Measurements from ENCODE around the gene APOL3.
A peak's percentile ranks its signal among the peaks of the same experiment; 100 is the strongest.
"Not testable (repeated sequence)": the region's sequence is repeated elsewhere in the genome, so short reads cannot be mapped to it uniquely, and the experiment has no call there.

Gene APOL3

GRCh38 chr22:36148411-36148810, 12.1 kb downstream of the APOL3 start:
- no peaks in the 10 kb centered on the region for H3K9me3 ChIP-seq (ENCODE audit: control insufficient read depth in 2 of 2, low read length in 2 of 2)
- no peak overlapping the region for H3K9ac ChIP-seq (ENCODE audit: low read length in 2 of 2)
- H3K36me3 ChIP-seq (ENCODE audit: control insufficient read depth in 2 of 2, insufficient read depth in 2 of 2, low read length in 2 of 2): peaks cover 3 to 8% of the 10 kb centered on the region in 2 donors
- H3K27me3 ChIP-seq (ENCODE audit: control insufficient read depth in 1 of 2, insufficient read depth in 2 of 2, low read length in 2 of 2): no peaks in the 10 kb centered on the region
- H3K27ac ChIP-seq (ENCODE audit: low read length): no peak overlapping the region
- H3K4me3 ChIP-seq (ENCODE audit: low read length in 2 of 2): no peak overlapping the region
- peaks cover 30% of the 10 kb centered on the region for H3K4me1 ChIP-seq (ENCODE audit: control insufficient read depth, insufficient read depth, low read length)

- Histone ChIP-seq H3K4me3 (ENCODE audit: low read length in 2 of 2) (no peak overlapping the region), H3K27me3 (ENCODE audit: control insufficient read depth in 1 of 2, insufficient read depth in 2 of 2, low read length in 2 of 2) (no peaks in the 10 kb centered on the region), H3K9me3 (ENCODE audit: control insufficient read depth in 2 of 2, low read length in 2 of 2) (no peaks in the 10 kb centered on the region), H3K4me1 (ENCODE audit: control insufficient read depth, insufficient read depth, low read length) (peaks cover 30% of the 10 kb centered on the region), H3K27ac (ENCODE audit: low read length) (peak overlapping the region; percentile 11), H3K9ac (ENCODE audit: low read length in 2 of 2) (no peak overlapping the region), H3K36me3 (ENCODE audit: control insufficient read depth in 2 of 2, insufficient read depth in 2 of 2, low read length in 2 of 2) (peaks cover 3 to 8% of the 10 kb centered on the region in 2 donors)
These were observed 13.3 kb downstream of the APOL3 start for GRCh38 chr22:36147196-36147791.

GRCh38 chr22:36145881-36146280, 14.7 kb downstream of the APOL3 start:
- no peak overlapping the region for H3K4me3 ChIP-seq (ENCODE audit: low read length in 2 of 2)
- peaks cover 29% of the 10 kb centered on the region for H3K4me1 ChIP-seq (ENCODE audit: control insufficient read depth, insufficient read depth, low read length)
- H3K27me3 ChIP-seq (ENCODE audit: control insufficient read depth in 1 of 2, insufficient read depth in 2 of 2, low read length in 2 of 2): no peaks in the 10 kb centered on the region
- no peaks in the 10 kb centered on the region for H3K9me3 ChIP-seq (ENCODE audit: control insufficient read depth in 2 of 2, low read length in 2 of 2)
- no peak overlapping the region for H3K9ac ChIP-seq (ENCODE audit: low read length in 2 of 2)
- peaks cover 3 to 12% of the 10 kb centered on the region in 2 donors for H3K36me3 ChIP-seq (ENCODE audit: control insufficient read depth in 2 of 2, insufficient read depth in 2 of 2, low read length in 2 of 2)
- H3K27ac ChIP-seq (ENCODE audit: low read length): no peak overlapping the region

DNA sequence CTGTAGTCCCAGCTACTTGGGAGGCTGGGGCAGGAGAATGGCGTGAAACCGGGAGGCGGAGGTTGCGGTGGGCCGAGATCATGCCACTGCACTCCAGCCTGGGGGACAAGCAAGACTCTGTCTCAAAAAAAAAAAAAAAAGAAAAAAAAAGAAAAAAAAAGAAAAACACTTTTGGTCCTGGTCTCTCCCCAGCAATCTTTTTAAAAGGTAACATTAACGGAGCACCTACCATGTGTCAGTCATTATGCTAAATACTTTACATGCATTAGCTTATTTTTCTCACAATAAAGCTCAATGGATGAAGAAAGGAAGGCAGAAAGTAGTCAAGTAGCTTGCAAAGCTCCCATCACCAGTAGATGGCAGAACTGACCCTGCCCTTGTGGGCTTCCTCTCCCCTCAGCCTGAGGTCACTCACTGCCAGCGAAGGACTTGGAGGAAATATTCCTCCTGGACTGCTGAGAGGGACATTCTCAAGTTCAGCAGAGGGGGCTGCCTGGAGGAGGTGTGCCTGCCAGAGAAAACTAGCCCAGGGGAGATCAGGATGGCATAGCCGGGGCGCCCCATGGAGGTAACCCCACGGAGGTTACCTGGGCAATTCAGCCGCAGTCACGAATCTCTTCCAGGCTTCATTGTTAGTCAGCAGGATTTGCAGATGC, 15.5 kb downstream of the APOL3 start:
- peaks cover 3 to 14% of the 10 kb centered on the region in 2 donors for H3K36me3 ChIP-seq (ENCODE audit: control insufficient read depth in 2 of 2, insufficient read depth in 2 of 2, low read length in 2 of 2)
- peaks cover 24% of the 10 kb centered on the region for H3K4me1 ChIP-seq (ENCODE audit: control insufficient read depth, insufficient read depth, low read length)
- no peak overlapping the region for H3K27ac ChIP-seq (ENCODE audit: low read length)
- H3K4me3 ChIP-seq (ENCODE audit: low read length in 2 of 2): no peak overlapping the region
- H3K27me3 ChIP-seq (ENCODE audit: control insufficient read depth in 1 of 2, insufficient read depth in 2 of 2, low read length in 2 of 2): no peaks in the 10 kb centered on the region
- H3K9ac ChIP-seq (ENCODE audit: low read length in 2 of 2): no peak overlapping the region
- no peaks in the 10 kb centered on the region for H3K9me3 ChIP-seq (ENCODE audit: control insufficient read depth in 2 of 2, low read length in 2 of 2)

DNA sequence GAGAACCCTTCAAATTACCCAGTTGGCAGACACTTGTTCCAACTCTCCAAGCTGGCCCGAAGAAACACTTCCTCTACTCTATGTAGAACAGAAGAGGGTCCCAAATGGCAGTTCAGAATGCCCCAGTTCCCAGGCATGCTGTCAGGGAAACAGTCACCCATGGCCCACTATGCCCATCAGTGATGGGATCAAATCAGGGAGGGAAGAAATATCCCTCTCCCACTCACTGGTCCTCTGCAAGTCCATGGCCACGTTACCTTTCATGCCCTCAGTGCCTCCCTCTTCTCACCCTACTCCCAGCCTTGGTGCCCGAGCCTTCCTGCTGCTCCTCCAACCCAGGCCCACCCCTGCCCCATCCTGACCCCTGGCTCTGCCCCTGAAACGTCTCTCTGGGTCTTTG, 16.6 kb downstream of the APOL3 start:
- H3K9me3 ChIP-seq (ENCODE audit: control insufficient read depth in 2 of 2, low read length in 2 of 2): no peaks in the 10 kb centered on the region
- peaks cover 24% of the 10 kb centered on the region for H3K4me1 ChIP-seq (ENCODE audit: control insufficient read depth, insufficient read depth, low read length)
- no peaks in the 10 kb centered on the region for H3K27me3 ChIP-seq (ENCODE audit: control insufficient read depth in 1 of 2, insufficient read depth in 2 of 2, low read length in 2 of 2)
- H3K4me3 ChIP-seq (ENCODE audit: low read length in 2 of 2): no peak overlapping the region
- no peak overlapping the region for H3K27ac ChIP-seq (ENCODE audit: low read length)
- H3K36me3 ChIP-seq (ENCODE audit: control insufficient read depth in 2 of 2, insufficient read depth in 2 of 2, low read length in 2 of 2): peaks cover 3 to 13% of the 10 kb centered on the region in 2 donors
- no peak overlapping the region for H3K9ac ChIP-seq (ENCODE audit: low read length in 2 of 2)

DNA sequence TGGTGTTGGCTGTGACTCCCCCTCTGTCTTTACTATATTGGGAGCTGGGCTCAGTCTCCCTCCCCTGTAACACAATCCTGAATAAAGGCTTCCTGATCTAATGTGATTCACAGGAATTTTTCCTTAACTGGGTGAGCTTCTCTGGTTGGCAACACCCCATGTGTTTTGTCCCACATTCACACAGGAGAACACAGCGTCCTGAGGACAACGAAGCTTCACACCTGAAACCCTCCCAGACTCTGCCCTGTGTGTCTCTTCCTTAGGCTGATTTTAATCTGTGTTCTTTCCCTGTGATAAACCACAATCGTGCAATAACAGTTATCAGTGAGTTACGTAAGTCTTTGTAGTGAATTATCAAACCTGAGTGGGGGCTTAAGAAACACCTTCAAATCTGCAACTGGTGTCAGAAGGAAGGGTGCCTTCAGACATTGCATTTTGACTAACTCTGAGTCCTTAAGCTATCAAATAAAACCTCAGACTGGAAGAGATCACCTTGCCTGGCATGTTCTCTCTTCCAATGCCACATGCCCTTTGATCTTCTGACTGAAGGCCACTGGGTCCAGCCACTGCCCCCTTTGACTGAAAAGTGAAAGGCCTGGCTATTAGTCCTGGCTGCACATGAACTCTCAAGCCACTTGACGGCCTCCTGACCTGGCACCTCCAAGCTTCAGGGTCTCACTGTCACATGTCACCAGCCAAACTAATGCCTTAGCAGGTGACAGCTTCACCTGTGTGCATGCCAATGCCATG, 17.3 kb downstream of the APOL3 start:
- Histone ChIP-seq H3K27me3 (ENCODE audit: control insufficient read depth in 1 of 2, insufficient read depth in 2 of 2, low read length in 2 of 2) (no peaks in the 10 kb centered on the region), H3K9ac (ENCODE audit: low read length in 2 of 2) (no peak overlapping the region), H3K4me1 (ENCODE audit: control insufficient read depth, insufficient read depth, low read length) (peaks cover 24% of the 10 kb centered on the region), H3K4me3 (ENCODE audit: low read length in 2 of 2) (no peak overlapping the region), H3K27ac (ENCODE audit: low read length) (no peak overlapping the region), H3K36me3 (ENCODE audit: control insufficient read depth in 2 of 2, insufficient read depth in 2 of 2, low read length in 2 of 2) (peaks cover 0 to 8% of the 10 kb centered on the region in 2 donors), H3K9me3 (ENCODE audit: control insufficient read depth in 2 of 2, low read length in 2 of 2) (no peaks in the 10 kb centered on the region)

GRCh38 chr22:36141481-36141880, 19.1 kb downstream of the APOL3 start:
- Histone ChIP-seq H3K27ac (ENCODE audit: low read length) (no peak overlapping the region), H3K4me3 (ENCODE audit: low read length in 2 of 2) (no peak overlapping the region), H3K4me1 (ENCODE audit: control insufficient read depth, insufficient read depth, low read length) (peaks cover 16% of the 10 kb centered on the region), H3K9ac (ENCODE audit: low read length in 2 of 2) (no peak overlapping the region), H3K36me3 (ENCODE audit: control insufficient read depth in 2 of 2, insufficient read depth in 2 of 2, low read length in 2 of 2) (peaks cover 0 to 8% of the 10 kb centered on the region in 2 donors), H3K27me3 (ENCODE audit: control insufficient read depth in 1 of 2, insufficient read depth in 2 of 2, low read length in 2 of 2) (no peaks in the 10 kb centered on the region), H3K9me3 (ENCODE audit: control insufficient read depth in 2 of 2, low read length in 2 of 2) (no peaks in the 10 kb centered on the region)

DNA sequence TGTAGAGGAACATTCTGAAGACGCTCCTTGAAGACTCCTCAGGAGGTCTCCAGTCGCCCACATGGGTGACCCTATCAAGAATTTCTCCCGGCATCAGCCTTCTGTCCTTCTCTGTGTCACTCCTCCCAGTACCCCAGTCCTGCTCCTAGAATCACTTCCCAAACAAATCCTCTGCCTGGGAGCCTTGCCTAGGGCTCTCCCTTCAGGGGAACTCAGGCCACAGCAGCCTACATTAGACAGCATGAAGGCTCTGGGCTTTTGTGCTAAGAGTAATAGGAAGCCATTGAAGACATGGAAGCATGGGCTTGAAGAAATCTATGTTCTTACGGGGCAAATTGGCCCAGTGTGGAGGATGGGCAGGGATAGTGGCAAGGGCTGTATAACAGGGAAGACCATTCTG, 21.8 kb downstream of the APOL3 start:
- not testable (repeated sequence) for H3K9me3 ChIP-seq (ENCODE audit: control insufficient read depth in 2 of 2, low read length in 2 of 2); H3K9ac ChIP-seq (ENCODE audit: low read length in 2 of 2); H3K27me3 ChIP-seq (ENCODE audit: control insufficient read depth in 1 of 2, insufficient read depth in 2 of 2, low read length in 2 of 2); H3K36me3 ChIP-seq (ENCODE audit: control insufficient read depth in 2 of 2, insufficient read depth in 2 of 2, low read length in 2 of 2); H3K4me3 ChIP-seq (ENCODE audit: low read length in 2 of 2); H3K4me1 ChIP-seq (ENCODE audit: control insufficient read depth, insufficient read depth, low read length); H3K27ac ChIP-seq (ENCODE audit: low read length)

- Histone ChIP-seq H3K27me3 (ENCODE audit: control insufficient read depth in 1 of 2, insufficient read depth in 2 of 2, low read length in 2 of 2) (no peaks in the 10 kb centered on the region), H3K4me1 (ENCODE audit: control insufficient read depth, insufficient read depth, low read length) (peaks cover 4% of the 10 kb centered on the region), H3K9ac (ENCODE audit: low read length in 2 of 2) (no peak overlapping the region), H3K27ac (ENCODE audit: low read length) (no peak overlapping the region), H3K36me3 (ENCODE audit: control insufficient read depth in 2 of 2, insufficient read depth in 2 of 2, low read length in 2 of 2) (peaks cover 0 to 6% of the 10 kb centered on the region in 2 donors), H3K4me3 (ENCODE audit: low read length in 2 of 2) (no peak overlapping the region), H3K9me3 (ENCODE audit: control insufficient read depth in 2 of 2, low read length in 2 of 2) (no peaks in the 10 kb centered on the region)
These were observed 23.6 kb downstream of the APOL3 start for GRCh38 chr22:36136988-36137387.

DNA sequence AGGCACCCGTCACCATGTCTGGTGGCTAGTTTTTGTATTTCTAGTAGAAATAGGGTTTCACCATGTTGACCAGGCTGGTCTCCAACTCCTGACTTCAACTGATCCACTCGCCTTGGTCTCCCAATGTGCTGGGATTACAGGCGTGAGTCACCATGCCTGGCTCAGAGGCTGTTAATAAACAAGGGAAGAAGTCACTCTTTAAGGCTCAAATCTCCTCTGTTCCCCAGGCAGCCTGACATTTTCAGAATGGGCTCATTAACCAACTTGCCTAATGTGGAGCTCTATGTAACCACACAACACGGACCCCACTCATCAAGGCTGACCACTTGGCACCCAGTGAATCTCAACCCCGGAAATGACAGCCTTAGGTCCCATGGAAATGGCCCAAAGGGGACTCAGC, 24.1 kb downstream of the APOL3 start:
- Histone ChIP-seq H3K36me3 (ENCODE audit: control insufficient read depth in 2 of 2, insufficient read depth in 2 of 2, low read length in 2 of 2) (peaks cover 0 to 6% of the 10 kb centered on the region in 2 donors), H3K4me1 (ENCODE audit: control insufficient read depth, insufficient read depth, low read length) (peaks cover 4% of the 10 kb centered on the region), H3K4me3 (ENCODE audit: low read length in 2 of 2) (no peak overlapping the region), H3K9ac (ENCODE audit: low read length in 2 of 2) (no peak overlapping the region), H3K27ac (ENCODE audit: low read length) (no peak overlapping the region), H3K9me3 (ENCODE audit: control insufficient read depth in 2 of 2, low read length in 2 of 2) (no peaks in the 10 kb centered on the region), H3K27me3 (ENCODE audit: control insufficient read depth in 1 of 2, insufficient read depth in 2 of 2, low read length in 2 of 2) (no peaks in the 10 kb centered on the region)

All from stomach smooth muscle (tissue), 2 donors.